ENCODE measurements around the gene PEX13.
"Not testable (repeated sequence)": the region's sequence is repeated elsewhere in the genome, so short reads cannot be mapped to it uniquely, and the experiment has no call there.

The PEX13 gene

GRCh38 chr2:60976875-60977561, 40.5 kb upstream of the PEX13 start:
- no peak for DNase-seq (ENCODE audit: low spot score)
- ChIA-PET CTCF (no interaction called here), POLR2A (ENCODE audit: low non-redundant PET) (no interaction called here)
- no peak overlapping the region for H3K27ac ChIP-seq
- no peak for TF ChIP-seq CTCF (conservative IDR thresholded peaks at IDR 0.05; ENCODE audit: low read depth)

- no peak for DNase-seq (ENCODE audit: low spot score)
- ChIA-PET POLR2A (ENCODE audit: low non-redundant PET) (no interaction called here), CTCF (no interaction called here)
- no peak for TF ChIP-seq CTCF (conservative IDR thresholded peaks at IDR 0.05; ENCODE audit: low read depth)
- H3K27ac ChIP-seq: no peak overlapping the region
Measured at GRCh38 chr2:60977562-60977895, 40.0 kb upstream of the PEX13 start.

- TF ChIP-seq CTCF (conservative IDR thresholded peaks at IDR 0.05; ENCODE audit: low read depth): no peak
- DNase-seq (ENCODE audit: low spot score): no peak
- ChIA-PET CTCF (no interaction called here), POLR2A (ENCODE audit: low non-redundant PET) (no interaction called here)
- no peak overlapping the region for H3K27ac ChIP-seq
Measured at GRCh38 chr2:60979231-60979630, 38.3 kb upstream of the PEX13 start.

- H3K27ac ChIP-seq: no peak overlapping the region
- CTCF ChIA-PET: no interaction called here
- POLR2A ChIA-PET (ENCODE audit: low non-redundant PET): no interaction called here
- no peak for DNase-seq (ENCODE audit: low spot score)
- TF ChIP-seq CTCF (conservative IDR thresholded peaks at IDR 0.05; ENCODE audit: low read depth): no peak
Measured at GRCh38 chr2:60980071-60980815, 37.3 kb upstream of the PEX13 start.

GRCh38 chr2:60982066-60982465, 35.5 kb upstream of the PEX13 start:
- POLR2A ChIA-PET (ENCODE audit: low non-redundant PET); H3K27ac ChIP-seq: not testable (repeated sequence)

GRCh38 chr2:60984720-60985119, 32.8 kb upstream of the PEX13 start:
- TF ChIP-seq CTCF (conservative IDR thresholded peaks at IDR 0.05; ENCODE audit: low read depth): no peak
- ChIA-PET POLR2A (ENCODE audit: low non-redundant PET) (no interaction called here), CTCF (no interaction called here)
- DNase-seq (ENCODE audit: low spot score): no peak
- no peak overlapping the region for H3K27ac ChIP-seq

More at GRCh38 chr2:60982066-60982465, 35.5 kb upstream of the PEX13 start:
- CTCF ChIA-PET; DNase-seq (ENCODE audit: low spot score): not testable (repeated sequence)

- no peak for TF ChIP-seq CTCF (conservative IDR thresholded peaks at IDR 0.05; ENCODE audit: low read depth)
- CTCF ChIA-PET: interaction anchor here (0.6 to 1.1 kb wide), 2 partner anchors 12 to 103 kb away, joined by 5 read pairs; no protein-coding TSS in a partner anchor
- no peak overlapping the region for H3K27ac ChIP-seq
- no peak for DNase-seq (ENCODE audit: low spot score)
- POLR2A ChIA-PET (ENCODE audit: low non-redundant PET): no interaction called here
Measured at GRCh38 chr2:60987041-60987440, 30.5 kb upstream of the PEX13 start.

- H3K27ac ChIP-seq: peak overlapping the region; percentile 14; the same call in 1 of the 2 replicates
- POLR2A ChIA-PET (ENCODE audit: low non-redundant PET); DNase-seq (ENCODE audit: low spot score): not testable (repeated sequence)
- CTCF ChIA-PET: interaction anchor here (1.1 kb wide), 1 partner anchor 11 kb away, joined by 5 read pairs; no protein-coding TSS in a partner anchor
Measured at GRCh38 chr2:60987656-60988055, 29.9 kb upstream of the PEX13 start.

Measured in RWPE1 (cell line).